HAP-1 (cell line): ENCODE results near the gene GMFB.
"Not testable (repeated sequence)": the region's sequence is repeated elsewhere in the genome, so short reads cannot be mapped to it uniquely, and the experiment has no call there.

Experiments used
- DNase-seq, 2 experiments: peaks; one replicate each; pipeline ENCODE4 v3.0.0-alpha.2; 2016 to 2020; ENCODE audit warnings: low spot score in 2 of 2
- H3K27me3 ChIP-seq: fragments of 250-450 bp; sonication (Bioruptor Pico); 2 replicates; pipeline ENCODE4 v1.5.1; 2020; ENCODE audit warnings: low read depth, mild to moderate bottlenecking, moderate library complexity
- H3K36me3 ChIP-seq: fragments of 250-450 bp; sonication (Bioruptor Pico); replicated peaks from 2 replicates; pipeline ENCODE4 v1.5.1; 2020; ENCODE audit warnings: mild to moderate bottlenecking
- H3K4me1 ChIP-seq: fragments of 250-450 bp; sonication (Bioruptor Pico); 2 replicates; pipeline ENCODE4 v1.5.1; 2020; ENCODE audit warnings: mild to moderate bottlenecking
- H3K4me3 ChIP-seq: fragments of 250-450 bp; sonication (Bioruptor Pico); 2 replicates; pipeline ENCODE4 v1.5.1; 2020; ENCODE audit warnings: mild to moderate bottlenecking, moderate library complexity
- H3K9me3 ChIP-seq: fragments of 250-450 bp; sonication (Bioruptor Pico); 2 replicates; pipeline ENCODE4 v1.5.1; 2020; ENCODE audit warnings: mild to moderate bottlenecking, moderate library complexity
- in situ Hi-C: fragments of 300-500 bp; cut with MboI; formaldehyde crosslinking; loops from 3 replicates; pipeline ENCODE4 v1.14.3; 2020; ENCODE audit warnings: low sequenced_read_pairs, inconsistent platforms, mixed read lengths

Gene GMFB

DNA sequence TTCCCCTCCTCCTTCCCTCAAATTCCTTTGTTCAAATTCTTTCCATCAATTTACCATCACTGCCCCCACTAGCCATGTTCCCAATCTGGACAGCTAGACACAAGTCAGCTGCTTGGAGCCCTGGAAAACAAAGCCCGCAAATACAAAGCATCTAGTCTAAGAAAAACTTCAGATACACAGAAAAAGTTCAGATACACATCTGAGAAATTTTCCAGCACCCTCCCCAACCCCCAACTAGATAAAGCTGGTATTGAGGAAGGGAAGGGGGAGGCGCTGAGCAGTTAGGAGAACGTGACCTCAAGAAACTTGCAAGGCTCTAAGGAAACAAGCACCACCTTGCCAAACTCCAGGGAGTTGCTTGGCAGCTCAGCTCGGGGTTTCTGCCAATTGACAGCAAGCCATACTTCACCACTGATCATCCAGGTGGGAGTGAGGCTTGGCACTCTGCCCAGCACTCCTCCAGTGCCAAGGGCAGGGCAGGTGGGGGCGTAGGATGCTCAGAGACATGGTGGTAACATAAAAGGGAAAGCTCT, 42.6 kb downstream of the GMFB start:
- Histone ChIP-seq H3K9me3 (no peaks in the 10 kb centered on the region), H3K27me3 (no peaks in the 10 kb centered on the region), H3K36me3 (no peaks in the 10 kb centered on the region), H3K4me1 (peaks cover 30% of the 10 kb centered on the region), H3K4me3 (no peak overlapping the region)
- DNase-seq = peak in 1 of 2 experiments; percentile 37
- in situ Hi-C loops = no loop called here

DNA sequence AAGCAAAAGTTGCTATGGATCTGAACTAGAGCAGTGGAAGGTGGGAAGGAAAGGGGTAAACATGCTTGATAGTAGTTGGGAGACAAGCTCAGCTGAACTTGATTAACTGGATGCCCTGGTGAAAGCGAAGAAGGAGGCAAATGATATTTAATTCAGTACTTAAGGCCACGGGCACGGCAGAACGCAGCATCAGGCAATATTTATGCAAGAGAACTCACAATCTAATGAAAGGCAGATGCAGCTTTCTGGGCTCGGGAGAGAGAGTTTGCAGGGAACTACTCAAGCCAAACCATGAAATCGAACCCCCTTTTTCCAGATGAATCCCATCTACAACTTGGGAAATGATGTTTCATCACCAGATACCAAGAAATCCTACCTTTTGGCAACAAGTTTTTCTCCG, 44.1 kb downstream of the GMFB start:
- no peaks in the 10 kb centered on the region for H3K36me3 ChIP-seq
- H3K27me3 ChIP-seq = no peaks in the 10 kb centered on the region
- in situ Hi-C loops = no loop called here
- H3K9me3 ChIP-seq = no peaks in the 10 kb centered on the region
- H3K4me1 ChIP-seq = peaks cover 21% of the 10 kb centered on the region
- H3K4me3 ChIP-seq = no peak overlapping the region
- no peak for DNase-seq

DNA sequence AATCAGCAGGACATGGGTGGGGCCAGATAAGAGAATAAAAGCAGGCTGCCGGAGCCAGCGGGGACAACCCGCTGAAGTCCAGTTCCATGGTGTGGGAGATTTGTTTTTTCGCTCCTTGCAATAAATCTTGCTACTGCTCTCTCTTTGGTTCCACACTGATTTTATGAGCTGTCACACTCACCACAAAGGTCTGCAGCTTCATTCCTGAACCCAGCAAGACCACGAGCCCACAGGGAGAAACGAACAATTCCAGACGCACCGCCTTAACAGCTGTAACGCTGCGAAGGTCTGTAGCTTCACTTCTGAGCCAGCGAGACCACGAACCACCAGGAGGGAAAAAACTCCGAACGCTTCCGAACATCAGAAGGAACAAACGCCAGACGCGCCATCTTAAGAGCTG, 44.8 kb downstream of the GMFB start:
- no peak for DNase-seq
- H3K36me3 ChIP-seq = no peaks in the 10 kb centered on the region
- peaks cover 24% of the 10 kb centered on the region for H3K4me1 ChIP-seq
- no peaks in the 10 kb centered on the region for H3K9me3 ChIP-seq
- no peak overlapping the region for H3K4me3 ChIP-seq
- in situ Hi-C loops = no loop called here
- H3K27me3 ChIP-seq = no peaks in the 10 kb centered on the region

DNA sequence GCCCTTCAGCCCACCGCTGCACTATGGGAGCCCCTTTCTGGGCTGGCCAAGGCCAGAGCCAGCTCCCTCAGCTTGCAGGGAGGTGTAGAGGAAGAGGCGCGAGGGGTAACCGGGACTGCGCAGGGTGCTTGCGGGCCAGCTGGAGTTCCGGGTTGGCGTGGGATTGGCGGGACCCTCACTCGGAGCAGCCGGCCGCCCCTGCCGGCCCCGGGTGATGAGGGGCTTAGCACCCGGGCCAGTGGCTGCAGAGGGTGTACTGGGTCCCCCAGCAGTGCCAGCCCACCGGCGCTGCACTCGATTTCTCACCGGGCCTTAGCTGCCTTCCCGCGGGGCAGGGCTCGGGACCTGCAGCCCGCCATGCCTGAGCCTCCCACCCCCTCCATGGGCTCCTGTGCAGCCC, 45.8 kb downstream of the GMFB start:
- in situ Hi-C loops, H3K9me3 ChIP-seq, H3K27me3 ChIP-seq, DNase-seq, H3K36me3 ChIP-seq, H3K4me3 ChIP-seq: not testable (repeated sequence)
- H3K4me1 ChIP-seq = peaks cover 32% of the 10 kb centered on the region

DNA sequence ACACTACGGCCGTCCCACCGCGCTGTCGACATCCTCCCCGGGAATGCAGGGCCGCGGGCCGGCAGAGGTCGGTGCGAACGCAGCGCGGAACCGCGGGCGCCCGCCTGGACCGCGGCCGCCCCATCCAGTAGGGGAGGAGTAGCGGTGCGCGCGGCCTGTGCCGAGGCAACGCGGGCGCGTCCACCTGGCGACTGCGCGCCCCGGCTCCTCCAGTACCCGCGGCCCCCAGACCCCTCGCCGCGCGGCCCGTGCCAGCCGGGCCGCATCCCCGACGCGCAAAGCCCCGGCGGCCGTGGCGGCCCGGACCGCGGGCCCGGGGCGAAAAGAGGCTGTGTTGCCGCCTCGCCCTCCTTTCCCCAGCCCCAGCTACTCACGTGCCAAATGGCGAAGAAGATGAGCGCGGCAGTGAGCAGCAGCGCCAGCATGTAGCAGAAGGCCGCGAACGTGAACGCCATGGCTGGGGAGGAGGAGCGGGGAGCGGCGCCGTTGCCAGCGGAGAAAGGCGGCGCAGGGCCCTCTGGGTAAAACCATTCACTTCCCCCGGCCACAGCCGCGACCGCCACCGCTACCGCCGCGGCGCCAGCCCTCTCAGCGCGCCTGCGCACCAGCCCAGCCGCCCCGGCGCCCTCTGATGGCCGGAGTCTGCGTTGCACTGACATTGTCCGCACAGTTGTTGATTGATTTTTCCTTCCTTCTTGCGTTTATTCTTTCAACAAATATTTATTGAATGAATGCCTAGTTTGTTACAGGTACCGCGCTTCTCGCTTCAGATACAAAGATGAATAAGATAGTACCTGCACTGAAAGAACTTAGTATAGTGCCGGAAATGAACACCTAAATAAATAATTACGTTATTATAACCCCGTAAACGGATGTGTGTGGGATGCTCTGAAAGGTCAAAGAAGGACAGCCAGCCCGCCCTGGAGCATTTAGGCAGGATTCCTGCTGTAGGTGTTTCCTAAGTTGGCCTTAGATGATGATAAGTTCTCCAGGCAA, 47.6 kb downstream of the GMFB start, which contains the start of gene CNIH1:
TSS of gene CNIH1 (minus strand) at position 502 of the 996 bp plus-strand sequence. CDS start at position 455, 47 bp downstream.
- in situ Hi-C loops = no loop called here
- H3K27me3 ChIP-seq = no peaks in the 10 kb centered on the region
- H3K4me3 ChIP-seq = peak within 1 kb of the TSS; percentile 64
- DNase-seq = peak; percentile 90 to 95
- 0 out of 2 replicates have a peak, but pooled peaks cover 3% of the 10 kb centered on the region for H3K36me3 ChIP-seq
- no peaks in the 10 kb centered on the region for H3K9me3 ChIP-seq
- peaks cover 27% of the 10 kb centered on the region for H3K4me1 ChIP-seq

DNA sequence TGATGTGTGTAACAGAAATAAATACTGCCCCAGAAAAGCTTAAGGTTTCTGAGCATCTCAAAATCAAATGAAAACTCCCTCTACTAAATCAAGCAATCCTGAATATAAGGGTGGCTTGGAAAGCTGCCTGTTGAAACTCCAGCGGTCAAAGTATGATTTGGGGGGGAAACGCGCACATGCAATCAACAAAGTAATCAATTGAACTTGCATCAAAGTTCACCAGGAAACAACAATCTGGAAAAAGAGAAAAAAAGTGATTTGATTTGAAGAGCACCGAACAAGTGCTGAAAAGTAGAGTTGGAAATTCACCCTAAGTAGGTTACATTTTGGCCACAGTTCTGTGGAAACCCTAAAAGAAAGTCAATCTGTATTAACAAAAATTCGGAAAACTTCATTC, 48.3 kb downstream of the GMFB start:
- H3K9me3 ChIP-seq = no peaks in the 10 kb centered on the region

DNA sequence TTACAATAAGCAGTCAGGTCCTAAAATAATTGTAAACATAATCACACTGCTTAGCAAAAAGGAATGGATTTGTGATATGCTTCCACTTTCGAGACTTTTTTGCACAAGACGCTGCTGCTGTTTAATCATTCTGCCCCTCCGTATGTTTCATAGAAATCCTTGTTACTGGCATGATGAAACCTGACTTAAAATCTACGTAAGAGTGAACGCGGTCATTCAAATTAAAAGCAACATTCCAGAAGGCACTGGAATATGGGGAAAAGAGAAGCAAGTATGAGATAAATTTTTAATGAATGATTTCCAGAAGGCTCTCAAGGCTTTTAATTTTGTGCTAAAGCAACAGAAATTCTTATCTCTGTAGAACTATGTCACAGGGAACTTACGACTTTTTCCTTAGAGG, 48.7 kb downstream of the GMFB start:
- no peak for DNase-seq
- peak overlapping the region; percentile 64 for H3K4me3 ChIP-seq
- H3K4me1 ChIP-seq = peaks cover 21% of the 10 kb centered on the region
- H3K36me3 ChIP-seq = 0 out of 2 replicates have a peak, but pooled peaks cover 3% of the 10 kb centered on the region
- no peaks in the 10 kb centered on the region for H3K27me3 ChIP-seq
- in situ Hi-C loops = no loop called here
- no peaks in the 10 kb centered on the region for H3K9me3 ChIP-seq

More for the DNA sequence above, 48.3 kb downstream of the GMFB start:
- in situ Hi-C loops = no loop called here
- H3K36me3 ChIP-seq = 0 out of 2 replicates have a peak, but pooled peaks cover 3% of the 10 kb centered on the region
- DNase-seq = peak in 1 of 2 experiments; percentile 4
- peak overlapping the region; percentile 64 for H3K4me3 ChIP-seq
- peaks cover 24% of the 10 kb centered on the region for H3K4me1 ChIP-seq
- no peaks in the 10 kb centered on the region for H3K27me3 ChIP-seq

DNA sequence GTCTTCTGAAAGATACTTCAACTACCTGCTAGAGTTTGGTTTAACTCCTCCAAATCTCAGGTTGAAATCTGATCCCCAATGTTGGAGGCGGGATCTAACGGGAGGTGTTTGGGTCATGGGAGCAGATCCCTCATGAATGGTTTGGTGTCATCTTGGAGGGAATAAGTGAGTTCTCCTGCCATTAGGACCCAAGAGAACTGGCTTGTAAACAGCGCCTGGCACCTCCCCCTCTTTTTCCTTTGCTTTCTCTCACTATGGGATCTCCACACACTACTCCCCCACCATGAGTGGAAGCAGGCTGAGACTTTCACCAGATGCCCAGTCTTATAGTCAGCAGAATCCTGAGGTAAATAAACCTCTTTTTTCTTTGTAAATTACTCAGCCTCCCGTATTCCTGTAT, 50.1 kb downstream of the GMFB start:
- in situ Hi-C loops = no loop called here
- Histone ChIP-seq H3K27me3 (no peaks in the 10 kb centered on the region), H3K4me1 (peaks cover 21% of the 10 kb centered on the region), H3K36me3 (0 out of 2 replicates have a peak, but pooled peaks cover 8% of the 10 kb centered on the region), H3K4me3 (no peak overlapping the region), H3K9me3 (no peaks in the 10 kb centered on the region)
- peak in 1 of 2 experiments; percentile 16 for DNase-seq

DNA sequence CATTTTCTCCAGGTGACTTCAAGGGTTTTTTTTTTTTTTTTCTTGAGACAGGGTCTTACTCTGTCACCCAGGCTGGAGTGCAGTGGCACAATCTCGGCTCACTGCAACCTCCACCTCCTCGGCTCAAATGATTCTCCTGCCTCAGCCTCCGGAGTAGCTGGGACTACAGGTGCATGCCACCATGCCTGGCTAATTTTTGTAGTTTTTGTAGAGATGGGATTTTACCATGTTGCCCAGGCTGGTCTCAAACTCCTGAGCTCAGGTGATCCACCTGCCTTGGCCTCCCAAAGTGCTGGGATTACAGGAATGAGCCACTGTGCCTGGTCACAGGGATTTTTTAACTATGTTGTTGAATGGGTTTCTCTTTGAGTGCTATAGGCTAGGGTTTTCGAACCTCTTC, 50.8 kb downstream of the GMFB start:
- H3K36me3 ChIP-seq = 0 out of 2 replicates have a peak, but pooled peaks cover 11% of the 10 kb centered on the region
- H3K27me3 ChIP-seq, H3K9me3 ChIP-seq, in situ Hi-C loops, DNase-seq, H3K4me3 ChIP-seq: not testable (repeated sequence)
- H3K4me1 ChIP-seq = peaks cover 21% of the 10 kb centered on the region

DNA sequence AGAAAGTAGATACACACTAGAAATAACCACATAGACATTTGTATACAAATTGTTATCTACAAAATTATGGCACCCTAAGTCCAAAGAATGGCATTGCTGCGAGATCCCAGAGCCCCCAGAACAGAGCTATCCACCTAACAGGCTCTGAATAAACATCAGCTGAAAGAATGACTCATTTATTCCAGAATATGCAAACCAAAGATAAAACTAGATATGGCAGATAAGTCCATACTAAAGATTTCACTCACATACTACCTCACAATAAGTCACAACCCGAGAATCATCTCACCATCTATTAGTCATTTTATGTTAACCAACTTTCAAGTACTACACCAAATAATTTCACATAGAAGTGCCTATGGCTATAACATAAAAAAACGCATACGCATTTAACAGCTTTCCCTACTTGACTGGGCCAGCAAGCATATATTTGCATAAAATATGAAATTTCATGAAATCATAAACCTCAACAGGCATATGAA, 53.2 kb downstream of the GMFB start:
- H3K36me3 ChIP-seq = peaks cover 21% of the 10 kb centered on the region
- H3K4me3 ChIP-seq = no peak overlapping the region
- no peaks in the 10 kb centered on the region for H3K9me3 ChIP-seq
- DNase-seq = no peak
- no peaks in the 10 kb centered on the region for H3K27me3 ChIP-seq
- peaks cover 14% of the 10 kb centered on the region for H3K4me1 ChIP-seq
- in situ Hi-C loops = no loop called here

DNA sequence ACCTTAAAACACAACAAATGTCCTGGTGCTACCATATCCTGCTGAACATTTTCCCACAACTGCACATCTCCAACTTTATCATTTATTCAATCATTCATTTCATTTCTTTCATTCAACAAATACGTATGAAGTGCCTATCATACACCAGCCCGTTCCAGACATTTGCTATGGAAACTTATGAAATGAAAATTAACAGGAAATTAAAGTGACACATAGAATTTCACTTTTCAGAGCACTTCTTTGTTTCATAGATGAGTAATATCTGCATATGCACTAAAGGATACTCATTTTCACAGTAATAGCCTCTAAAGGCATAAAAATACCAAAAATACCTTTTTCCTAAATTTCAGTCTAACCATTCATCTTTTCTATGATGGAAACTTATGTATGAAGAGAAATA, 60.3 kb downstream of the GMFB start:
- Histone ChIP-seq H3K4me3 (no peak overlapping the region), H3K36me3 (peaks cover 63% of the 10 kb centered on the region), H3K9me3 (no peaks in the 10 kb centered on the region), H3K4me1 (0 out of 2 replicates have a peak, but pooled peaks cover 3% of the 10 kb centered on the region), H3K27me3 (no peaks in the 10 kb centered on the region)
- in situ Hi-C loops = no loop called here
- no peak for DNase-seq

DNA sequence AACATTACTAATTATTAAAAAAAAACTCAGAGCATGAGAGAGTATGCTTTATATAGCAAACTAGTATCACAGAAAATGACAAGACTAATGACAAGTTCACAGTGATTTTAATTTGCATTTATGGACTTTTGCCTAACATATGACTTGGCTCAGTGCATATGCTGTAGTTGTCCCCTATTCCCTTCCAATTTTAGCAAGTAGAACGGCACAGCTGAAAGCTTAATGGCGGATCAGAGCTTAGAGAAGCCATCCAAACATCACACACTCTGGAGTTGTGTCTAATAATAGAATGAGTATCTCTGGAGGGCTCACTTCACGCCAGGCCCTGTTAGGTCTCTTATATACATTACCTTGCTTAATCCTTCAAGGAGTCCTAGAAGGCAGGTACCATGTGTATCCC, 60.9 kb downstream of the GMFB start:
- Histone ChIP-seq H3K36me3 (peaks cover 59% of the 10 kb centered on the region), H3K27me3 (no peaks in the 10 kb centered on the region), H3K9me3 (no peaks in the 10 kb centered on the region), H3K4me3 (no peak overlapping the region), H3K4me1 (0 out of 2 replicates have a peak, but pooled peaks cover 3% of the 10 kb centered on the region)
- in situ Hi-C loops = no loop called here
- DNase-seq = no peak

DNA sequence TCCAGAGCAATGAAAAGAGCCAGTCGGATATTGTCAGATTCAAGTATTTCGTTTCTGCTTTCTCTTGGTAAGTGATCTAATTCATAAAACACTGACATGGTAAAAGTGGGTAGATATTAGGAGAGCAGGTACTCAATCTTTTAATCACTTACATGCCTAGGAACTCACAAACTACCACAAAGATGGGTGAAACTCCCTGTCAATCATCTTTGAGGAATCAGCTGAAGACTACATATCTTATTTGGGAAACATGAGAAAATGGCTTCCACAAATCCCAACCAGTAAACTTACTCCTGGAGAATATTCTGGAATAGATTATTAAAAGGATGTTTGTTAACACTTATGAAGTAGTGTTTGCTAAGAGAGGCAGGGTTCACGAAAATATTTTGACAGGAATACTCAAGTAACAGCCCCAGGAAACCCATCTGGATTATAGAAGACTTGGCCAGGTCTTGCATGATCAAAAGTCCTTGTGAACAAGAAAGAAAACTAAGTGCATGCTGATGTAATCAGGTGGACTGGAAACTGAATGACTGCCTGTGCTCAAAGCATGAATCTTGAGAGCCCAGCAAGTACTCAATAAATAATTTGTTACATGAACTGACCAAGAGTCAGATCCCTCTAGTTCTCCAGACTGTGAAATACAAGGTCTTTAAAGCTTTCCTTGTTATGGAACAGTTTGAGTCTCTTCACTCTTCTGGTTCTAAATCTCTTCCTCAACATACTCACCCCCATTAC, 63.1 kb downstream of the GMFB start:
- H3K4me1 ChIP-seq = peaks cover 3% of the 10 kb centered on the region; the same call in 1 of the 2 replicates
- peaks cover 54% of the 10 kb centered on the region for H3K36me3 ChIP-seq
- no peak for DNase-seq
- in situ Hi-C loops = no loop called here
- H3K9me3 ChIP-seq = no peaks in the 10 kb centered on the region
- H3K4me3 ChIP-seq = no peak overlapping the region
- no peaks in the 10 kb centered on the region for H3K27me3 ChIP-seq
